Tibial artery (tissue), 4 donors: ENCODE measurements around the gene PATE4.

Source experiments
- DNase-seq, 2 donors: peaks; one replicate each; pipeline ENCODE4 v3.0.0-alpha.2; 2019
- H3K27ac ChIP-seq, 2 donors: fragments of 200-600 bp; sonication (generic) in 1 of 2; 1 replicate in 1 of 2; 2 replicates in 1 of 2; pipeline ENCODE4 v1.5.1; 2018 to 2019; ENCODE audit warnings: mild to moderate bottlenecking in 1 of 2
- H3K27me3 ChIP-seq, 2 donors: fragments of 200-600 bp; sonication (generic) in 1 of 2; one replicate each; pipeline versions ENCODE4 v1.5.1 to v1.6.0; 2016 to 2019
- H3K36me3 ChIP-seq, 3 donors: fragments of 200-600 bp; sonication (generic) in 2 of 3; one replicate each; pipeline ENCODE4 v1.5.1; 2016 to 2019; ENCODE audit warnings: mild to moderate bottlenecking in 2 of 3
- H3K4me1 ChIP-seq, 4 donors: fragments of 200-600 bp; sonication (generic) in 2 of 4; 1 replicate in 3 of 4; 2 replicates in 1 of 4; pipeline ENCODE4 v1.5.1; 2016 to 2019
- H3K4me3 ChIP-seq, 2 donors: fragments of 200-600 bp; sonication (generic) in 1 of 2; 1 replicate in 1 of 2; 2 replicates in 1 of 2; pipeline ENCODE4 v1.5.1; 2018 to 2019; ENCODE audit warnings: mild to moderate bottlenecking in 2 of 2
- H3K9me3 ChIP-seq, 3 donors: fragments of 200-600 bp; sonication (generic) in 1 of 3; one replicate each; pipeline ENCODE4 v1.5.1; 2016 to 2019
- intact Hi-C: fragments of 100-400 bp; cut with DNase I; formaldehyde crosslinking; loops from one replicate; pipeline ENCODE4 v1.15.0; 2023; ENCODE audit warnings: low total_unique reads
- TF ChIP-seq, protein P1 (sequence below), 2 experiments: fragments of 200-600 bp in 1 of 2; fragments of 450-650 bp in 1 of 2; IDR thresholded peaks; one replicate each; pipeline ENCODE4 v1.5.1; 2017 to 2019; ENCODE audit warnings: antibody characterized with exemption in 2 of 2, mild to moderate bottlenecking in 1 of 2, moderate library complexity in 1 of 2

Gene PATE4

DNA sequence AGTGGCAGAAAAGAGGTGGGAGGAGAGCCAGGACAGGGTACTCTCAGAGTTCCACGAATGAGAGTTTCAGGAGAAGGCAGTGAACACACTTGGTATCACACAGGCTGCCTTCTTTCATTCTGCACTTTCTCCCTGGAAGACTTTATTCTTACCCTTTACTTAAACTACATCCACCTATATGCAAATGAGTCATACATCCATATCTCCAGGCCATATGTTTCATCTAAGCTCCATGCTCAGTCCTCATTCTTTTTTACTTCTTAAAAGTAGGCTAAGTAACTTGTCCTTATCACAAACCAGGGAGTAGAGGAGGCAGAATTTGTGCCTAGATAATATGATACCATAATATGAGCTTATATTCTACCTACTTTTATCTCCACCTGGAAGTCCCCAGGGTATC is 48.2 kb downstream of the PATE4 start:
- TF ChIP-seq, protein P1, sequence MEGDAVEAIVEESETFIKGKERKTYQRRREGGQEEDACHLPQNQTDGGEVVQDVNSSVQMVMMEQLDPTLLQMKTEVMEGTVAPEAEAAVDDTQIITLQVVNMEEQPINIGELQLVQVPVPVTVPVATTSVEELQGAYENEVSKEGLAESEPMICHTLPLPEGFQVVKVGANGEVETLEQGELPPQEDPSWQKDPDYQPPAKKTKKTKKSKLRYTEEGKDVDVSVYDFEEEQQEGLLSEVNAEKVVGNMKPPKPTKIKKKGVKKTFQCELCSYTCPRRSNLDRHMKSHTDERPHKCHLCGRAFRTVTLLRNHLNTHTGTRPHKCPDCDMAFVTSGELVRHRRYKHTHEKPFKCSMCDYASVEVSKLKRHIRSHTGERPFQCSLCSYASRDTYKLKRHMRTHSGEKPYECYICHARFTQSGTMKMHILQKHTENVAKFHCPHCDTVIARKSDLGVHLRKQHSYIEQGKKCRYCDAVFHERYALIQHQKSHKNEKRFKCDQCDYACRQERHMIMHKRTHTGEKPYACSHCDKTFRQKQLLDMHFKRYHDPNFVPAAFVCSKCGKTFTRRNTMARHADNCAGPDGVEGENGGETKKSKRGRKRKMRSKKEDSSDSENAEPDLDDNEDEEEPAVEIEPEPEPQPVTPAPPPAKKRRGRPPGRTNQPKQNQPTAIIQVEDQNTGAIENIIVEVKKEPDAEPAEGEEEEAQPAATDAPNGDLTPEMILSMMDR (IDR thresholded peaks at IDR 0.05), result no peak
- Histone ChIP-seq H3K9me3 (no peaks in the 10 kb centered on the region), H3K4me1 (no peaks in the 10 kb centered on the region), H3K36me3 (no peaks in the 10 kb centered on the region), H3K27me3 (no peaks in the 10 kb centered on the region), H3K27ac (no peak overlapping the region), H3K4me3 (no peak overlapping the region)
- DNase-seq, result no peak
- intact Hi-C loops, result no loop called here

DNA sequence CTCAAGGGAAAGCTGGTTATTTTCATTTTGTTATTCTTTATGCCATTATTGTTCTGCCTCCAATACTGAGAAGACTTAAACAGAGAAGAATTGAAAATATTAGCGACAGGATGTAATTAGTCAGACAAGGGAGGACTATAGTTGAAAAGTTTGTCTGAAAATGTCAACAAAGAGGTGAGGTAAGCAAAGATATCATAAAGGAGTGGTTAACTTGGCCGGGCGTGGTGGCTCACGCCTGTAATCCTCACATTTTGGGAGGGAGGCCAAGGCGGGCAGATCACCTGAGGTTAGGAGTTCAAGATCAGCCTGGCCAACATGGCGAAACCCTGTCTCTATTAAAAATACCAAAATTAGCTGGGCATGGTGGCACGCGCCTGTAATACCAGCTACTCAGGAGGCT is 50.3 kb downstream of the PATE4 start:
- Histone ChIP-seq H3K4me1 (peaks cover 0 to 10% (median 5%) of the 10 kb centered on the region in 4 donors), H3K9me3 (no peaks in the 10 kb centered on the region), H3K4me3 (no peak overlapping the region), H3K36me3 (no peaks in the 10 kb centered on the region), H3K27me3 (no peaks in the 10 kb centered on the region), H3K27ac (no peak overlapping the region)
- DNase-seq, result no peak
- TF ChIP-seq, protein P1 (IDR thresholded peaks at IDR 0.05), result no peak
- intact Hi-C loops, result no loop called here

DNA sequence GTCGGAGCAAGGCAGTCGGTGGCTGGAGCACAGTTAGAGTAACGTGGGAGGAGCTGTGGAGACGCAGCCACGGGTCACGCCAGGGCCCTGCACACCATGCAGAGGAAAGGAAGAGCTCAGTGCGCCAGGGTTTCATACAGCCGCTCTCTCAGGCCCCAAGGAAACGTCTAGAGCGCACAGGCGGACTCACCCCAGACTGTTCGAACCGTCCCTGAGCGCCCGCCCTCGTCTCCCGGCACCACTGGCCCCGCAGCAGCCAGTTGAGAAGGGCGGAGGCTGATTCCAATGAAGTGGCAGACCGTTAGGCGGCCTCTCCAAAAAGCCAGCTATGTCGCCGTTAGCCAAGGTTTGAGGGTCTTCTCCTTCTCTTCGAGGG is 53.9 kb downstream of the PATE4 start:
- Histone ChIP-seq H3K27me3 (no peaks in the 10 kb centered on the region), H3K27ac (peak overlapping the region; percentile 88 to 90), H3K36me3 (no peaks in the 10 kb centered on the region), H3K4me3 (peak overlapping the region; percentile 65 to 78), H3K9me3 (no peaks in the 10 kb centered on the region), H3K4me1 (peaks cover 0 to 18% (median 6%) of the 10 kb centered on the region in 4 donors)
- DNase-seq, result peak in 1 of 2 donors; percentile 43
- intact Hi-C loops, result no loop called here
- TF ChIP-seq, protein P1 (IDR thresholded peaks at IDR 0.05), result no peak

DNA sequence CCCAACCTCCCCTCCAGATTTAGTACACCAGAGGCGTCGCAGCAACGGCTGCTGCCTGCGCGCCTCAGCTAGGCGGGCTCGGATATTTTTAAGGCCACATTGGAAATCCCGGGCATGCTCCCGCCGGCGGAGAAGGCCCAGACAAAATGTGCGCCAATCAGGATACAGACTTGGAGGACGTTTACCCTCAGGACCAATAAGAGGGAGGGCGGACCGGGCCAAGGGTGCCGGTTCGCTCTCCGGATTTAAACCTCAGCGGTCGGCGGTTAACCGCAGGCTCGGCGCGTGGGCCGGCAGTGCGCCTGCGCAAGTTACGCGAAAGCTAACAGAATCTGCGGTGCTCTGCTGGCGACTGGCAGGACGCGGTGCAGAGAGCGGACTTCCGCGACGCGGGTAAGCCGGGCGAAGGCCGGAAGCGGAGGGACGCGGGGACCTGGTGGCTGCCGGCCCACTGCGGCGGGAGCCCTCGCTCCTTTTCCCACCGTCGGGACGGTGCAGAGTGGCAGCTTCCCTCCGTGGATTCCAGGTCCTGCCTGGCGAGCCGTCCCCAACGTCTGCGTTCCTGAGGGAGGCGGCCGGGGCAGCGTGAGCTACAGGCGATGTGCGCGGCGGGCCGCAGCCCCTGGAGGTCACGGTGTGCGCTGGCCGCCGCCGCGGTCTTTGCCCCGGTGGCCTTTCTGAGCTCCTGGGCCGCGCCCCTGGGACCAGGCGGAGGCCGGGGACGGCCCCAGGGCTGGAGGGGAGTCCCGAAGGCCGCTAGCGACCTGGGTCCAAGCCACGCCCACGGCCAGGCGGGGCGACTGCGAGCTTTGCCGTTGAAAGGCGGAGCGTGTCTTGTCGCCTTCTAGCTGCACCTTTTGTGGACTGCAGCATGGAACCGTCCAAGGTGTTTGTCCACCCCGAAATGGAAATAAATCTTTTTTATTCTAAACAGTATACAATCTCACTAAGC is 54.5 kb downstream of the PATE4 start, which contains the start of gene HYLS1:
HYLS1 (plus strand) TSS at position 296 of the 952 bp plus-strand sequence. CDS start 11,701 bp downstream, outside the sequence.
- peak within 1 kb of the TSS; percentile 88 to 90 for H3K27ac ChIP-seq
- TF ChIP-seq, protein P1 (IDR thresholded peaks at IDR 0.05), result peak; percentile 4 to 28
- no peaks in the 10 kb centered on the region for H3K27me3 ChIP-seq
- intact Hi-C loops, result no loop called here
- peak within 1 kb of the TSS; percentile 65 to 78 for H3K4me3 ChIP-seq
- H3K4me1 ChIP-seq, result peaks cover 0 to 18% (median 6%) of the 10 kb centered on the region in 4 donors
- H3K36me3 ChIP-seq, result peaks cover 0 to 6% (median 0%) of the 10 kb centered on the region in 3 donors
- DNase-seq, result peak; percentile 92 to 96
- H3K9me3 ChIP-seq, result no peaks in the 10 kb centered on the region
